ENCODE data around the gene NPAS3. TPM values are rescaled to one million over a fixed set of nuclear protein-coding genes. Genes with fewer than 3 reads are reported as not detected.

The NPAS3 gene
- total and polyA plus RNA-seq, 2 donors (not counting 3 experiments of a cell fraction or from before 2014, with no cell fraction given) = 0.10 to 0.13 TPM

DNA sequence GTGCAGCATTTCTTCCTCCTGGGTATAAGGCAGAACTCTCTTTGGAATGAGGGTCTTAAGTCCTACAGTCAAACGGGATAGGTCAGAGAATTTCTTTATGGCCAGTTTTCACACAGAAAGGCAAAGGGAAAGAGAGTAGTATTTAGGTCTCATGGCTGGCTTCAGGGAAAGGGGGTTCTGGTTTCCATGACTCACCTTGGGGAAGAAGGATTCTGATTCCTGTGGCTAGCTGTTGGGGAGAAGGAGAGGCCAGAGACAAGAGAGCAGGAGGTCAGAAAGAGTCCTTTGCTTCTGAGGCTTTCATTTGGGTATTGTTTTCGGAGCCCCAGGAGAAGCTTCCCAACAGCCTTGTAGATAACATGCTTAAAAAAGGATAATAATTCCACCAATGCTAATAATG, 332.5 kb downstream of the NPAS3 start:
- POLR2A ChIA-PET = no interaction called here
- intact Hi-C loops (cut with micrococcal nuclease) = no loop called here
- BruUV-seq (replicated peaks) = no TSS peak
- no peaks in the 10 kb centered on the region for H3K36me3 ChIP-seq (ENCODE audit: control insufficient read depth in 2 of 2, extremely low read depth in 1 of 2, insufficient read depth in 2 of 2, low read length in 2 of 2)
- no peak overlapping the region for H3K4me2 ChIP-seq (ENCODE audit: insufficient read depth, low read length)
- dilution Hi-C loops (cut with MboI; ENCODE audit: extremely low pct_ligation_motif_present, low sequenced_read_pairs) = no loop called here
- CTCF ChIA-PET = no interaction called here
- H3K9me1 ChIP-seq (replicated peaks; ENCODE audit: control insufficient read depth, extremely low read depth, insufficient read depth, low read length) = no peaks in the 10 kb centered on the region
- H3K27ac ChIP-seq (ENCODE audit: insufficient read depth, low read depth, low read length) = no peak overlapping the region
- H3K4me3 ChIP-seq (replicated peaks in 1 of 3; ENCODE audit: insufficient read depth in 1 of 3, low read depth in 1 of 3, low read length in 3 of 3) = no peak overlapping the region
- TF ChIP-seq, protein P1, sequence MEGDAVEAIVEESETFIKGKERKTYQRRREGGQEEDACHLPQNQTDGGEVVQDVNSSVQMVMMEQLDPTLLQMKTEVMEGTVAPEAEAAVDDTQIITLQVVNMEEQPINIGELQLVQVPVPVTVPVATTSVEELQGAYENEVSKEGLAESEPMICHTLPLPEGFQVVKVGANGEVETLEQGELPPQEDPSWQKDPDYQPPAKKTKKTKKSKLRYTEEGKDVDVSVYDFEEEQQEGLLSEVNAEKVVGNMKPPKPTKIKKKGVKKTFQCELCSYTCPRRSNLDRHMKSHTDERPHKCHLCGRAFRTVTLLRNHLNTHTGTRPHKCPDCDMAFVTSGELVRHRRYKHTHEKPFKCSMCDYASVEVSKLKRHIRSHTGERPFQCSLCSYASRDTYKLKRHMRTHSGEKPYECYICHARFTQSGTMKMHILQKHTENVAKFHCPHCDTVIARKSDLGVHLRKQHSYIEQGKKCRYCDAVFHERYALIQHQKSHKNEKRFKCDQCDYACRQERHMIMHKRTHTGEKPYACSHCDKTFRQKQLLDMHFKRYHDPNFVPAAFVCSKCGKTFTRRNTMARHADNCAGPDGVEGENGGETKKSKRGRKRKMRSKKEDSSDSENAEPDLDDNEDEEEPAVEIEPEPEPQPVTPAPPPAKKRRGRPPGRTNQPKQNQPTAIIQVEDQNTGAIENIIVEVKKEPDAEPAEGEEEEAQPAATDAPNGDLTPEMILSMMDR (IDR thresholded peaks at IDR 0.05; ENCODE audit: extremely low read depth in 1 of 2, insufficient read depth in 1 of 2, low read depth in 1 of 2, low read length in 2 of 2) = no peak
- no peak for TF ChIP-seq POLR2A (IDR thresholded peaks at IDR 0.05; ENCODE audit: low read depth, low read length)
- no peak for TF ChIP-seq GATA2 (IDR thresholded peaks at IDR 0.05; ENCODE audit: insufficient read depth, insufficient read length, low read depth, low read length)
- TF ChIP-seq JUN (IDR thresholded peaks at IDR 0.05; ENCODE audit: borderline replicate concordance, insufficient read depth, insufficient read length, low read depth) = no peak
- TF ChIP-seq FOS (IDR thresholded peaks at IDR 0.05; ENCODE audit: borderline replicate concordance, insufficient read depth, low read length) = no peak
- TF ChIP-seq EZH2 (IDR thresholded peaks at IDR 0.05; ENCODE audit: borderline replicate concordance, low read depth, low read length, severe bottlenecking) = no peak
- TF ChIP-seq MYC (IDR thresholded peaks at IDR 0.05; ENCODE audit: low read depth, low read length) = no peak
- no peak for TF ChIP-seq POLR2AphosphoS5 (IDR thresholded peaks at IDR 0.05; ENCODE audit: insufficient read depth, low read depth, low read length)
- TF ChIP-seq, protein P2, sequence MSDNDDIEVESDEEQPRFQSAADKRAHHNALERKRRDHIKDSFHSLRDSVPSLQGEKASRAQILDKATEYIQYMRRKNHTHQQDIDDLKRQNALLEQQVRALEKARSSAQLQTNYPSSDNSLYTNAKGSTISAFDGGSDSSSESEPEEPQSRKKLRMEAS (IDR thresholded peaks at IDR 0.05; ENCODE audit: insufficient read depth, insufficient read length) = no peak
- FAIRE-seq = no peak
- H2AFZ ChIP-seq (ENCODE audit: low read depth, low read length) = no peak overlapping the region
- no peaks in the 10 kb centered on the region for H3K79me2 ChIP-seq (ENCODE audit: control insufficient read depth, insufficient read depth, low read length)
- H3K4me1 ChIP-seq (ENCODE audit: control insufficient read depth, extremely low read depth, insufficient read depth, low read length) = no peaks in the 10 kb centered on the region
- H4K20me1 ChIP-seq (replicated peaks; ENCODE audit: control insufficient read depth, extremely low read depth, insufficient read depth, low read length) = no peaks in the 10 kb centered on the region
- peaks cover 0 to 4% of the 10 kb centered on the region in 2 experiments for H3K27me3 ChIP-seq (ENCODE audit: control insufficient read depth in 2 of 2, insufficient read depth in 2 of 2, low read length in 2 of 2)
- no peak for DNase-seq (ENCODE audit: low read depth, low spot score)
- H3K9me3 ChIP-seq (replicated peaks; ENCODE audit: control insufficient read depth, insufficient read depth, low read length) = no peaks in the 10 kb centered on the region
- H3K9ac ChIP-seq (replicated peaks; ENCODE audit: extremely low read depth, insufficient read depth, low read length) = no peak overlapping the region

Data from endothelial cell of umbilical vein (primary cell).